AG04450 (cell line): ENCODE data around the gene EIF4E3. TPM values are rescaled to one million over a fixed set of nuclear protein-coding genes. Genes with fewer than 3 reads are reported as not detected.

Source experiments
- CTCF ChIA-PET: fragments of 300-600, 350-600 bp; formaldehyde crosslinking; extraction: SDS; loops from one replicate; lab custom pipeline; 2022; ENCODE audit warnings: antibody characterized with exemption, inconsistent platforms; lab: Charles Lee
- POLR2A ChIA-PET: fragments of 350-600 bp; formaldehyde crosslinking; extraction: SDS; loops from one replicate; lab custom pipeline; 2021; ENCODE audit warnings: antibody characterized with exemption, inconsistent platforms; lab: Yijun Ruan, JAX
- DNase-seq: peaks from one replicate; pipeline ENCODE4 v3.0.0-alpha.2; 2011; ENCODE audit warnings: low read depth, low spot score
- H3K27ac ChIP-seq: one replicate; pipeline ENCODE4 v1.5.1; 2012; ENCODE audit warnings: low read depth, low read length, control low read depth
- H3K27me3 ChIP-seq: one replicate; pipeline ENCODE4 v1.6.0; 2012; ENCODE audit warnings: low read length; ENCODE audit not compliant: control insufficient read depth, insufficient read depth
- H3K4me3 ChIP-seq: 2 replicates; pipeline ENCODE4 v1.5.1; 2011; ENCODE audit warnings: mild to moderate bottlenecking, low read depth, low read length, control low read depth
- H3K9me3 ChIP-seq: 2 replicates; pipeline ENCODE4 v1.5.1; 2012; ENCODE audit warnings: low read length; ENCODE audit not compliant: control insufficient read depth, insufficient read depth
- polyA plus RNA-seq: library from polyadenylated mRNA; depleted of rRNA; stranded (reverse); fragments of >200 nt; gene quantifications from 2 replicates; pipeline ENCODE4 v1.2.3, GENCODE V29; 2011
- TF ChIP-seq, protein P1 (sequence below): IDR thresholded peaks from 2 replicates; pipeline ENCODE4 v1.5.1; 2011; ENCODE audit warnings: low read depth, low read length, control low read depth, inconsistent platforms

Gene EIF4E3
- polyA plus RNA-seq, 1 experiment: 2.3 TPM

DNA sequence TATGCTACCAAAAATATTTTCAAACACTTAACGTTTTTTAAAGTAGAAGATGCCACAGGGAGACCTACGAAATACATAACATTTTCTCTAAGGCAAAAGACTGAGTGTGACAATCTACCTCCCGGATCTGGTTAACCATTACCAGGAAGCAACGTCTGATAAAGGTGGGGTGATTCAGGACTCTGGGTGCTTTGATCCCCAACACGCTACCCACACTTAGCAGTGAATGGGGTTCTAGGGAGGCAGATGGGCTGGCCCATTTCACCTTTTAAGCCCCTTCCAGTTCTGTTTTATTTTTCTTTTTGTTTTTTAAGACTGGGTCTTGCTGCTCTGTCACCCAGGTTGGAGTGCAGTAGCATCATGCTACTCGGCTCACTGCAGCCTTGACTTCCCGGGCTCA is 39.5 kb downstream of the EIF4E3 start:
- ChIA-PET POLR2A (no interaction called here), CTCF (no interaction called here)
- DNase-seq: no peak
- no peak overlapping the region for H3K27ac ChIP-seq
- TF ChIP-seq, protein P1, sequence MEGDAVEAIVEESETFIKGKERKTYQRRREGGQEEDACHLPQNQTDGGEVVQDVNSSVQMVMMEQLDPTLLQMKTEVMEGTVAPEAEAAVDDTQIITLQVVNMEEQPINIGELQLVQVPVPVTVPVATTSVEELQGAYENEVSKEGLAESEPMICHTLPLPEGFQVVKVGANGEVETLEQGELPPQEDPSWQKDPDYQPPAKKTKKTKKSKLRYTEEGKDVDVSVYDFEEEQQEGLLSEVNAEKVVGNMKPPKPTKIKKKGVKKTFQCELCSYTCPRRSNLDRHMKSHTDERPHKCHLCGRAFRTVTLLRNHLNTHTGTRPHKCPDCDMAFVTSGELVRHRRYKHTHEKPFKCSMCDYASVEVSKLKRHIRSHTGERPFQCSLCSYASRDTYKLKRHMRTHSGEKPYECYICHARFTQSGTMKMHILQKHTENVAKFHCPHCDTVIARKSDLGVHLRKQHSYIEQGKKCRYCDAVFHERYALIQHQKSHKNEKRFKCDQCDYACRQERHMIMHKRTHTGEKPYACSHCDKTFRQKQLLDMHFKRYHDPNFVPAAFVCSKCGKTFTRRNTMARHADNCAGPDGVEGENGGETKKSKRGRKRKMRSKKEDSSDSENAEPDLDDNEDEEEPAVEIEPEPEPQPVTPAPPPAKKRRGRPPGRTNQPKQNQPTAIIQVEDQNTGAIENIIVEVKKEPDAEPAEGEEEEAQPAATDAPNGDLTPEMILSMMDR: no peak
- no peak overlapping the region for H3K4me3 ChIP-seq
- H3K9me3 ChIP-seq: no peaks in the 10 kb centered on the region
- H3K27me3 ChIP-seq: no peaks in the 10 kb centered on the region

DNA sequence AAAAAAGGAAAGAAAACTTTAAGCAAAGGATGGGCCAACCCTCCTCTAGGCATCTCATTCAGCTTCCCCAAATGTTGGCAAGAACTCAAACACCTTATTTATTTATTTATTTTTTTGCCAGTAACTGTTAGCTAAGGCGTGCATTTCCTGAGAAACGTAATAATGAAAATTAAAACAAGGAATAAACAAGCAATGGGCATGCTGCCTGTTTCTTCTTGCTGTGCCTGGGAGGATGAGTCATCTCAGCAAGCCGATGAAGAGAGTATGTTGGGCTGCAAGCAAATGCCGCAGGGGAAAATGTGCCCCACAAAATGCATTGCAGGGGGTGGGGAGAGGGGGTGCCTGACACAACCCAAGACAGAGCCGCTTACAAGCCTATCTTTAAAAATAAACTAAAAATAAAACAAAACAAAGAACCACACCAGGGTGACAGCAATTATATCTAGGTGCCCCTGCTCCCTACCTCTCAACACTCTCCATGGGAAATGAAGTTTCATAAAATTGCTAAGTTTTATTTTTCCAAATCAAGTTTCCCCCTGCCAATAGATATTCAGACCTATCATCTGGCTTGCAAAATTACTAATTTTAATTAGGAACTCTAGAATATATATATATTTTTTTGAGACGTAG is 40.3 kb downstream of the EIF4E3 start:
- Histone ChIP-seq H3K27me3 (no peaks in the 10 kb centered on the region), H3K4me3 (no peak overlapping the region), H3K27ac (no peak overlapping the region), H3K9me3 (no peaks in the 10 kb centered on the region)
- TF ChIP-seq, protein P1: no peak
- ChIA-PET POLR2A (no interaction called here), CTCF (no interaction called here)
- peak; percentile 57 for DNase-seq

DNA sequence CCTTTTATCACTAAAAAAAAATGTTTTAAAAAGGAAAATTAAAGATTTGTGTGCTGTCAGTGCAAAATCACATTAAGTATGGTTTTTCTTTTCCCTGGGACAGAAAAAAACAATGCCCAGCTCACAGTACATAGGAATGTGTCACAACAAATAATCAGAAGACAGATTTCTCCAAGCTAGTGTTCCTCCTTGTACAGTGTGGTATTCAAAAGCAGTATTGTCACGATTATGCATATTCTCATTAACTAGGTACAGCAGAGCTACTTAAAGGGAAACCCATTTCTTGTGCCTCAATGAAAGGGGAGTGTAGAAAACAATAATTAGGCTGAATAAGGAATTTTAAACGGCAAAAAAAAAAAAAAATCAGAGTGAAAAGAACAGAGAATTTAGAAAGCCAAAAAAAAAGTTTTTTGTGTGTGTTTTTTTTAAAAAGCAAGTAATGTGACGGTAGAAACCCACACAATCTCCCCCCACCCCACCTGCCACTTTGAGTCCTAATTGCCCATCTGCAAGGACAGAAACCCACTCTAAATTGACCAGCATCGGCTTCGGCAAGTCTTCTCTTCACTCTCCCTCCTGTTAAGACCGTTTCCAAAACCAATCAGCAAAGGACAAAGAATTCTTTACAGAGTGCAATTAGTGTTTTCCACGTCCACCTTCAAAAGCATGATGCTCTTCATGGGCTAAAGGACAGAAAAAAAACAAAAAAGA is 41.0 kb downstream of the EIF4E3 start:
- Histone ChIP-seq H3K4me3 (no peak overlapping the region), H3K27ac (no peak overlapping the region), H3K27me3 (no peaks in the 10 kb centered on the region), H3K9me3 (no peaks in the 10 kb centered on the region)
- TF ChIP-seq, protein P1: no peak
- CTCF ChIA-PET: no interaction called here
- DNase-seq: no peak
- POLR2A ChIA-PET: interaction anchor here (0.7 kb wide), 1 partner anchor 1037 kb away, joined by 4 read pairs; no protein-coding TSS in a partner anchor

DNA sequence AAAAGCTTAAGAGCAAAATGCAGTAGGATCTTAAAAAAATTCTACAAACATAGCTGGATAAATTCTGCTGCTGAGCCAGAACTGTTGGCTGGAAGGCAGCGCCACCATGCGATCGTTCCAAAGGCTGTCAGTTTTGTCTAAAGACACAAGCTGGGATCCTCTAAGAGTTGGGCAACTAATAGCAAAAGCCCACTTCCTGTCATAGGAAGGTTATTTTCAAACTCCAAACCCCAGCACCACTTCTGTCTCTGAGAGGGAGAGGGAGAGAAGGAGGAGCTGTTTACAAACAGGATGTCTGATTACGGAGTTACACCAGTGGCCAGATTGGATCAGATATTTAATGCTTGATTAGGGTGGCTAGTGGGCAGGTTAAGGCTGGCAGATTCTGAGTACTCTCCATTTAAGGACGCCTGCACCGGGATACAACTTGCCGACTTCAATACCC is 44.0 kb downstream of the EIF4E3 start:
- CTCF ChIA-PET: interaction anchor here (0.5 to 2.3 kb wide), 53 partner anchors 9 to 1617 kb away, joined by 3 to 38 read pairs (median 4); partner anchors contain the start of gene FOXP1
- H3K4me3 ChIP-seq: no peak overlapping the region
- peak; percentile 47 for DNase-seq

More for the DNA sequence above, 44.0 kb downstream of the EIF4E3 start:
- Histone ChIP-seq H3K27me3 (no peaks in the 10 kb centered on the region), H3K9me3 (no peaks in the 10 kb centered on the region), H3K27ac (no peak overlapping the region)
- TF ChIP-seq, protein P1: peak; percentile 91
- POLR2A ChIA-PET: interaction anchor here (0.9 kb wide), 1 partner anchor 9 kb away, joined by 3 read pairs; no protein-coding TSS in a partner anchor
